Measurements from ENCODE around the gene PAX5.
"Not testable (repeated sequence)": the region's sequence is repeated elsewhere in the genome, so short reads cannot be mapped to it uniquely, and the experiment has no call there.

Gene PAX5

GRCh38 chr9:37033682-37034304 is at the start of gene PAX5:
Gene PAX5, minus strand, starts transcription at chr9:37034268. Its CDS starts 237 bp downstream, at chr9:37034031.
- in situ Hi-C loops (cut with HindIII; ENCODE audit: low sequenced_read_pairs), result no loop called here

- in situ Hi-C loops (cut with HindIII; ENCODE audit: low sequenced_read_pairs), result no loop called here
Observed at GRCh38 chr9:37083654-37084053, 49.6 kb upstream of the PAX5 start.

GRCh38 chr9:37082214-37082765 is 48.2 kb upstream of the PAX5 start:
- in situ Hi-C loops (cut with HindIII; ENCODE audit: low sequenced_read_pairs), result no loop called here

GRCh38 chr9:37081507-37081906 is 47.4 kb upstream of the PAX5 start:
- in situ Hi-C loops (cut with HindIII; ENCODE audit: low sequenced_read_pairs), result not testable (repeated sequence)

- in situ Hi-C loops (cut with HindIII; ENCODE audit: low sequenced_read_pairs), result not testable (repeated sequence)
Observed at GRCh38 chr9:37080165-37080628, 46.1 kb upstream of the PAX5 start.

- in situ Hi-C loops (cut with HindIII; ENCODE audit: low sequenced_read_pairs), result no loop called here
Observed at GRCh38 chr9:37079370-37080164, 45.5 kb upstream of the PAX5 start.

- in situ Hi-C loops (cut with HindIII; ENCODE audit: low sequenced_read_pairs), result not testable (repeated sequence)
Observed at GRCh38 chr9:37074790-37075189, 40.7 kb upstream of the PAX5 start.

GRCh38 chr9:37066139-37066725 is 32.2 kb upstream of the PAX5 start:
- in situ Hi-C loops (cut with HindIII; ENCODE audit: low sequenced_read_pairs), result no loop called here

- in situ Hi-C loops (cut with HindIII; ENCODE audit: low sequenced_read_pairs), result no loop called here
Observed at GRCh38 chr9:37062336-37062735, 28.3 kb upstream of the PAX5 start.

GRCh38 chr9:37061768-37062167 is 27.7 kb upstream of the PAX5 start:
- in situ Hi-C loops (cut with HindIII; ENCODE audit: low sequenced_read_pairs), result no loop called here

GRCh38 chr9:37060833-37061232 is 26.8 kb upstream of the PAX5 start:
- in situ Hi-C loops (cut with HindIII; ENCODE audit: low sequenced_read_pairs), result no loop called here

- in situ Hi-C loops (cut with HindIII; ENCODE audit: low sequenced_read_pairs), result no loop called here
Observed at GRCh38 chr9:37056046-37056920, 22.2 kb upstream of the PAX5 start.

GRCh38 chr9:37054363-37054720 is 20.3 kb upstream of the PAX5 start:
- in situ Hi-C loops (cut with HindIII; ENCODE audit: low sequenced_read_pairs), result not testable (repeated sequence)

- in situ Hi-C loops (cut with HindIII; ENCODE audit: low sequenced_read_pairs), result no loop called here
Observed at GRCh38 chr9:37053684-37054362, 19.8 kb upstream of the PAX5 start.

GRCh38 chr9:37046683-37047082 is 12.6 kb upstream of the PAX5 start:
- in situ Hi-C loops (cut with HindIII; ENCODE audit: low sequenced_read_pairs), result no loop called here

GRCh38 chr9:37042421-37042820 is 8.4 kb upstream of the PAX5 start:
- in situ Hi-C loops (cut with HindIII; ENCODE audit: low sequenced_read_pairs), result no loop called here

GRCh38 chr9:37040508-37041127 is 6.5 kb upstream of the PAX5 start:
- in situ Hi-C loops (cut with HindIII; ENCODE audit: low sequenced_read_pairs), result no loop called here

- in situ Hi-C loops (cut with HindIII; ENCODE audit: low sequenced_read_pairs), result no loop called here
Observed at GRCh38 chr9:37038943-37039464, 4.9 kb upstream of the PAX5 start.

- in situ Hi-C loops (cut with HindIII; ENCODE audit: low sequenced_read_pairs), result no loop called here
Observed at GRCh38 chr9:37038302-37038942, 4.4 kb upstream of the PAX5 start.

Measured in DLD1 (cell line).